Aorta (tissue), 5 donors: ENCODE results near the gene RSPH3. TPM values are rescaled to one million over a fixed set of nuclear protein-coding genes. Genes with fewer than 3 reads are reported as not detected.
"Not testable (repeated sequence)": the region's sequence is repeated elsewhere in the genome, so short reads cannot be mapped to it uniquely, and the experiment has no call there.

Experiments
- ATAC-seq: fragments of 200-7000 bp; cut with Tn5 transposase; one replicate; pipeline ENCODE4 v1.9.1; 2022; ENCODE audit warnings: moderate library complexity; ENCODE audit not compliant: low FRiP score
- DNase-seq, 2 donors: peaks; one replicate each; pipeline ENCODE4 v3.0.0-alpha.2; 2020
- H3K27ac ChIP-seq, 2 donors: one replicate each; pipeline ENCODE4 v1.5.1; 2013; ENCODE audit warnings: low read length in 2 of 2, mild to moderate bottlenecking in 2 of 2, moderate library complexity in 2 of 2, control low read depth in 1 of 2, inconsistent platforms in 1 of 2, low read depth in 1 of 2
- H3K27me3 ChIP-seq, 2 donors: one replicate each; pipeline ENCODE4 v1.6.1; 2013; ENCODE audit warnings: control low read depth in 1 of 2, low read length in 1 of 2, mild to moderate bottlenecking in 1 of 2, moderate library complexity in 1 of 2; ENCODE audit not compliant: insufficient read depth in 2 of 2, control insufficient read depth in 1 of 2
- H3K36me3 ChIP-seq, 2 donors: one replicate each; pipeline ENCODE4 v1.6.1; 2013; ENCODE audit warnings: control low read depth in 1 of 2, low read length in 1 of 2, mild to moderate bottlenecking in 1 of 2; ENCODE audit not compliant: insufficient read depth in 2 of 2, control insufficient read depth in 1 of 2
- H3K4me1 ChIP-seq, 2 donors: one replicate each; pipeline ENCODE4 v1.6.1; 2013; ENCODE audit warnings: low read length in 2 of 2, control low read depth in 1 of 2, mild to moderate bottlenecking in 1 of 2, moderate library complexity in 1 of 2; ENCODE audit not compliant: insufficient read depth in 2 of 2, control insufficient read depth in 1 of 2
- H3K4me3 ChIP-seq, 2 donors: one replicate each; pipeline ENCODE4 v1.5.1; 2013; ENCODE audit warnings: low read length in 2 of 2, control low read depth in 1 of 2, mild to moderate bottlenecking in 1 of 2
- H3K9me3 ChIP-seq: one replicate; pipeline ENCODE4 v1.6.1; 2013; ENCODE audit warnings: mild to moderate bottlenecking, low read length; ENCODE audit not compliant: control insufficient read depth
- WGBS, 2 donors: extraction: QIAGEN DNeasy Blood & Tissue Kit; methylation state at CpG; one replicate each; pipeline ENCODE4 v1.1.7; 2013; 5-methylcytosine and 5-hydroxymethylcytosine counted together
- intact Hi-C, 2 donors: fragments of 100-400 bp; cut with DNase I; formaldehyde crosslinking; loops; one replicate each; pipeline versions ENCODE4 v1.14.2 to v1.15.0; 2022
- polyA plus RNA-seq, 2 donors: library from polyadenylated mRNA; stranded (reverse); fragments of 200-250 nt; gene quantifications; one replicate each; pipeline ENCODE4 v1.2.3, GENCODE V29; 2013
- total RNA-seq, 2 donors: library from RNA; stranded (reverse); fragmentation: NEBNext Ultra II Directional; extraction: Animal tissue kit (Norgen Biotek cat#: 25700); gene quantifications; one replicate each; pipeline ENCODE4 v1.2.1, GENCODE V29; 2021
- donor health status: healthy with polysubstance abuse.
- donor health status: Bipolar disorder and iron deficiency.
- donor health status: DM: no; HTN: no; CAD: no.
- donor health status: DM: no; HTN: no; CAD: no.
- donor health status: DM: yes; HTN: yes; CAD: no.

The RSPH3 gene
- total and polyA plus RNA-seq, 4 donors, result 2.7 to 8.1 (median 4.7) TPM

GRCh38 chr6:159012201-159012600, 12.2 kb upstream of the RSPH3 start:
- Histone ChIP-seq H3K4me3 (no peak overlapping the region), H3K27me3 (no peaks in the 10 kb centered on the region), H3K4me1 (no peaks in the 10 kb centered on the region), H3K9me3 (no peaks in the 10 kb centered on the region), H3K36me3 (no peaks in the 10 kb centered on the region), H3K27ac (no peak overlapping the region)
- intact Hi-C loops, result no loop called here
- WGBS, 2 donors, result 93 to 94% methylated on average over 4 of the region's 4 CpGs
- DNase-seq (no peak), ATAC-seq (no peak)

- H3K27me3 ChIP-seq, H3K9me3 ChIP-seq, intact Hi-C loops, H3K4me3 ChIP-seq, H3K36me3 ChIP-seq, ATAC-seq, H3K4me1 ChIP-seq, DNase-seq, H3K27ac ChIP-seq: not testable (repeated sequence)
- WGBS, 2 donors, result 81 to 85% methylated on average over 7 of the region's 7 CpGs
These were observed 10.1 kb upstream of the RSPH3 start for GRCh38 chr6:159010037-159010612.

GRCh38 chr6:159008656-159009288, 8.8 kb upstream of the RSPH3 start:
- Histone ChIP-seq H3K4me3 (no peak overlapping the region), H3K4me1 (no peaks in the 10 kb centered on the region), H3K36me3 (no peaks in the 10 kb centered on the region), H3K27me3 (no peaks in the 10 kb centered on the region), H3K27ac (no peak overlapping the region), H3K9me3 (no peaks in the 10 kb centered on the region)
- 80 to 84% methylated on average over 10 of the region's 10 CpGs for WGBS, 2 donors
- no peak for DNase-seq
- no peak for ATAC-seq
- intact Hi-C loops, result no loop called here

- no peak overlapping the region for H3K27ac ChIP-seq
- H3K4me1 ChIP-seq, result no peaks in the 10 kb centered on the region
- intact Hi-C loops, result no loop called here
- H3K27me3 ChIP-seq, result no peaks in the 10 kb centered on the region
- DNase-seq (no peak), ATAC-seq (no peak)
- WGBS, 2 donors, result 84 to 91% methylated on average over 5 of the region's 5 CpGs
- no peaks in the 10 kb centered on the region for H3K36me3 ChIP-seq
- no peak overlapping the region for H3K4me3 ChIP-seq
- H3K9me3 ChIP-seq, result no peaks in the 10 kb centered on the region
These were observed 7.5 kb upstream of the RSPH3 start for GRCh38 chr6:159007510-159007909.

- Histone ChIP-seq H3K9me3 (no peaks in the 10 kb centered on the region), H3K27me3 (no peaks in the 10 kb centered on the region), H3K27ac (no peak overlapping the region), H3K4me3 (no peak overlapping the region), H3K36me3 (no peaks in the 10 kb centered on the region), H3K4me1 (no peaks in the 10 kb centered on the region)
- DNase-seq, result no peak
- no peak for ATAC-seq
- intact Hi-C loops, result no loop called here
- WGBS, 2 donors, result 93 to 96% methylated on average over 5 of the region's 5 CpGs
These were observed 5.4 kb upstream of the RSPH3 start for GRCh38 chr6:159005436-159005835.

- H3K27me3 ChIP-seq, result no peaks in the 10 kb centered on the region
- no peaks in the 10 kb centered on the region for H3K4me1 ChIP-seq
- H3K27ac ChIP-seq, result no peak overlapping the region
- no peaks in the 10 kb centered on the region for H3K36me3 ChIP-seq
- no peak for ATAC-seq
- intact Hi-C loops, result no loop called here
- H3K9me3 ChIP-seq, result no peaks in the 10 kb centered on the region
- no peak for DNase-seq
- no peak overlapping the region for H3K4me3 ChIP-seq
- WGBS, 2 donors, result 75 to 78% methylated on average over 3 of the region's 3 CpGs
These were observed 4.6 kb upstream of the RSPH3 start for GRCh38 chr6:159004592-159004991.

- Histone ChIP-seq H3K27ac (no peak overlapping the region), H3K4me3 (no peak overlapping the region), H3K4me1 (no peaks in the 10 kb centered on the region), H3K9me3 (no peaks in the 10 kb centered on the region), H3K27me3 (no peaks in the 10 kb centered on the region), H3K36me3 (no peaks in the 10 kb centered on the region)
- 91% methylated on average over 12 of the region's 12 CpGs for WGBS, 2 donors
- ATAC-seq (no peak), DNase-seq (no peak)
- intact Hi-C loops, result no loop called here
These were observed 2.6 kb upstream of the RSPH3 start for GRCh38 chr6:159002432-159003155.

- Histone ChIP-seq H3K27ac (no peak overlapping the region), H3K9me3 (no peaks in the 10 kb centered on the region), H3K36me3 (no peaks in the 10 kb centered on the region), H3K4me1 (no peaks in the 10 kb centered on the region), H3K4me3 (peak overlapping the region; percentile 45 to 71), H3K27me3 (no peaks in the 10 kb centered on the region)
- intact Hi-C loops, result no loop called here
- ATAC-seq (peak; percentile 74), DNase-seq (peak in 1 of 2 donors; percentile 83)
- WGBS, 2 donors, result 1% methylated on average over 23 to 24 of the region's 24 CpGs
These were observed 792 bp downstream of the RSPH3 start for GRCh38 chr6:158999154-158999665.

GRCh38 chr6:158996856-158997255, 3.1 kb downstream of the RSPH3 start:
- DNase-seq (no peak), ATAC-seq (no peak)
- no peaks in the 10 kb centered on the region for H3K27me3 ChIP-seq
- intact Hi-C loops, result no loop called here
- no peaks in the 10 kb centered on the region for H3K4me1 ChIP-seq
- H3K9me3 ChIP-seq, result no peaks in the 10 kb centered on the region
- no peak overlapping the region for H3K27ac ChIP-seq
- 64 to 78% methylated on average over 2 of the region's 2 CpGs for WGBS, 2 donors
- no peaks in the 10 kb centered on the region for H3K36me3 ChIP-seq
- no peak overlapping the region for H3K4me3 ChIP-seq
